NCI-H1105 treated with DMSO at 0.1 percent for 48 hours (cell line): Measurements from ENCODE around the gene ZNF669.

ENCODE experiments used
- DNase-seq: peaks from one replicate; lab custom pipeline; 2025; lab: John Stamatoyannopoulos, UW

Gene ZNF669

DNA sequence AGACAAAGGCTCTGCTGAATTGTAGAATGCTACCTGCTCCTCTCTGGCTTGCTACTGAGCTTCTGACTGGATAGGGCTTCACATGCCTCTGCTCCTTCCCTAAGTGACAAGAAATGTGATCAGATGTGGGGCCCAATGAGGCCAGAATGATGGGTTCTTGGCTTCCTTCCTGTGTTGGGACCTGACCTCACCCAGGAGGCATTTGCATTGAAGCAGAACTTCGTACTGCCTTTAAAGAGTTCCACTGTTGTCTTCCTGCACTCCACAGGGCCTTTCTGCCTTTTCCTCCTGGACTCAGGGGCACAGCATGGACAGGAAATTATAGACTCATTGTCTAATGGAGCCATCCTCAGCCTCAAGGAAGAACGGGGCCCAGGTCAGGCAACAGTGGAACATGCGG lies 39.9 kb downstream of the ZNF669 start:
- no peak for DNase-seq

DNA sequence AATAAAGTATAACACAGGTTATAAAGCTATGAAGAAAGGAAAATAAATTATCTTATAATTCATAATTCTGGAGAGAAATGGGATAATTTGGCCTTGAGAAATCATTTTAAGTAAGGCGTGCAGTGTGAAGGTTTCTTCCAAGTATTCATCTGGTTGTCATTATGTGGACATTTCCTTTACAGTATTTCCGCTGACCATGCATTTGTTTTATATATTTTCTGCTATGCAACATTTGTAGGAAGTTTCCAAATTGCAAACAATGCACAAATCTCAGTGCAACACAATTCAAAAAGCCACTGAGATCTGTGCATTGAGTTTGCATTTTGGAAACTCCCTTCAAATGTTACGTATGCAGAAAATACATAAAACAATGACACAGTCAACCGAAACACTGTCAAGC lies 43.4 kb downstream of the ZNF669 start:
- no peak for DNase-seq

DNA sequence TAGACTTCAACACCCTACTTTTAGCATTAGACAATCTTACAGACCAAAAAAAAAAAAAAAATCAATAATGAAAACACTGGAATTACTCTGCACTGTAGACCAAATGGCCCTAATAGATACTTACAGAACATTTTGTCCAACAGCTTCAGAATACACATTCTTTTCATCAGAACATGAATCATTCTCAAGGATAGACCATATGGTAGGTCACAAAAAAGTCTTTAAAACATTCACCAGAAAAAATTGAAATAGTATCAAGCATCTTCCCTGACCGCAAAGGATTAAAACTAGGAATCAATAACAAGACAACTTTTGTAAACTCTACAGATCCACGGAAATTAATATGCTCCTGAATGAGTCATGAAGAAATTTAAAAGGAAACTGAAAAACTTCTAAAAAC lies 48.1 kb downstream of the ZNF669 start:
- no peak for DNase-seq

DNA sequence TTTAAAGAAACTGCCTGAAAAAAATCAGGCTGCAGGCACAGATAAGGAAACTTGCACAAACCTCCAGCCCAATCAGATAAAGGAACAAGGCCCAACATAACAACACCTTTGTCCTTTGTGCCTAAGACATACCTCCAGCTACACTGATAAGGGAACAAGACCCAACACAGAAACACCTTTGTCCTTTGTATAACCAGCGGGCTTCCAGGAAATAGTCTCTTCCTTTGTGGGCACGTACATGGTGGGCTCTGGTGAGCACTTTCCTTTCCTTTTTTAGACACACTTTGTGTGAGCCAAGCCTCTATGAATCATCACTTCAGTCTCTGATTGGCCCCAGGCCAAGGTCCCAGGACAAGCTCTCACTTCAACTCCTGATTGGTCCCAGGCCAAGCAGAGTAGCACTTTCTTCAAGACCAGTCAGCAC lies 49.2 kb downstream of the ZNF669 start:
- no peak for DNase-seq
